Peyer's patch (tissue), 4 donors: ENCODE data around the gene OS9.

Experiments used
- POLR2A ChIP-seq, 2 donors: fragments of 450-650 bp; IDR thresholded peaks; one replicate each; pipeline ENCODE4 v1.5.1; 2017; ENCODE audit warnings: antibody characterized with exemption in 2 of 2, mild to moderate bottlenecking in 2 of 2, moderate library complexity in 2 of 2
- TF ChIP-seq, protein P1 (sequence below), 6 experiments: fragments of 450-650 bp in 4 of 6; fragments of 200-600 bp in 2 of 6; sonication (generic) in 1 of 6; IDR thresholded peaks; one replicate each; pipeline ENCODE4 v1.5.1; 2017 to 2019; ENCODE audit warnings: antibody characterized with exemption in 6 of 6, mild to moderate bottlenecking in 3 of 6, moderate library complexity in 1 of 6

DNA sequence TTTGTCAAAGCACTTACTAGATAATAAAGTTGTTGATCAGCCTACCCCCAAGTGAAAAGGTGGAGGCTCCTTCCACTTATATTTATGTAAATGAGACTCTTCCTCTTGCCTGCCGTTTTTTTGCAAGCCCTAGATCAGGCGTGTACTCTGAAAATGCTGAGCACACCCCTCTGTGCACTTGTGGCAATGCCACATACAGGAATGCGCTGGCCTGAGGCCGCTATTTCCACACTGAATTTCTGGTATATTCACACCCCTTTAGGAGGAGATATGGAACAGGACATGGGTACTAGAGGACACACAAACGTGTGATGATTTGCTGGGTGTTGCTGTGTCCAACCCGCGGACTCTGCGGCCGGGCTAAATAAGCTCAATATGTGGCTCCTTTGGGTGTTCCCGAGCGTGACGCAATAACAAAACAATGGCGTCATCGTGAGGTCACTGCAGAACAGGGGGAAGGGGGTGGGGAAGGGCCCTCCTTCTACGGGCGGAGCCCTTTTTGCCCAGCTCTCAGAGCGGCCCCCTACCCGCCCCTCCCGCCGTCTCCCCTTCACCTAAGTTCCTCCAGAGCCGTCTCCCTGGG, 50.4 kb downstream of the OS9 start:
- TF ChIP-seq, protein P1, sequence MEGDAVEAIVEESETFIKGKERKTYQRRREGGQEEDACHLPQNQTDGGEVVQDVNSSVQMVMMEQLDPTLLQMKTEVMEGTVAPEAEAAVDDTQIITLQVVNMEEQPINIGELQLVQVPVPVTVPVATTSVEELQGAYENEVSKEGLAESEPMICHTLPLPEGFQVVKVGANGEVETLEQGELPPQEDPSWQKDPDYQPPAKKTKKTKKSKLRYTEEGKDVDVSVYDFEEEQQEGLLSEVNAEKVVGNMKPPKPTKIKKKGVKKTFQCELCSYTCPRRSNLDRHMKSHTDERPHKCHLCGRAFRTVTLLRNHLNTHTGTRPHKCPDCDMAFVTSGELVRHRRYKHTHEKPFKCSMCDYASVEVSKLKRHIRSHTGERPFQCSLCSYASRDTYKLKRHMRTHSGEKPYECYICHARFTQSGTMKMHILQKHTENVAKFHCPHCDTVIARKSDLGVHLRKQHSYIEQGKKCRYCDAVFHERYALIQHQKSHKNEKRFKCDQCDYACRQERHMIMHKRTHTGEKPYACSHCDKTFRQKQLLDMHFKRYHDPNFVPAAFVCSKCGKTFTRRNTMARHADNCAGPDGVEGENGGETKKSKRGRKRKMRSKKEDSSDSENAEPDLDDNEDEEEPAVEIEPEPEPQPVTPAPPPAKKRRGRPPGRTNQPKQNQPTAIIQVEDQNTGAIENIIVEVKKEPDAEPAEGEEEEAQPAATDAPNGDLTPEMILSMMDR (IDR thresholded peaks at IDR 0.05), result no peak
- no peak for TF ChIP-seq POLR2A (IDR thresholded peaks at IDR 0.05)
